Measurements from ENCODE around the gene GLMP.

DNA sequence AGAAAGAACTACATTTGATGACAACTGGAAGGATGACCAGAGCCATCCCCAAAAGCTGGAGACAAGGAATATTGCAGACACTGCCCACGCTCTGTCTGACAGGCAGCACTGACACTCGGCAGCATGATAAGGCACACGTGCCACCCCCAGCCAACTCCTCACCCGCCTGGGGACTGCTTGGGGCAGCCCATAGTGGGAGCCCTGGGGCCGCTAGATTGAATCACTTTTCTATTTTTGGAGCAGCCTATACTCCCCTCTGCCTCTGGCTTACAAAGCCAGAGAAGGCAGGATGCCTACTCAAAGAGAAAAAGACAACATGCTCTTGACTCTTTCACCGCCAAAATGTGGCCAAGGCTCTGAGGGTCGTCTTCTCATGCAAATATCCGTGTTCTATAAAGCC, 14.2 kb downstream of the GLMP start:
- TF ChIP-seq, protein P1, sequence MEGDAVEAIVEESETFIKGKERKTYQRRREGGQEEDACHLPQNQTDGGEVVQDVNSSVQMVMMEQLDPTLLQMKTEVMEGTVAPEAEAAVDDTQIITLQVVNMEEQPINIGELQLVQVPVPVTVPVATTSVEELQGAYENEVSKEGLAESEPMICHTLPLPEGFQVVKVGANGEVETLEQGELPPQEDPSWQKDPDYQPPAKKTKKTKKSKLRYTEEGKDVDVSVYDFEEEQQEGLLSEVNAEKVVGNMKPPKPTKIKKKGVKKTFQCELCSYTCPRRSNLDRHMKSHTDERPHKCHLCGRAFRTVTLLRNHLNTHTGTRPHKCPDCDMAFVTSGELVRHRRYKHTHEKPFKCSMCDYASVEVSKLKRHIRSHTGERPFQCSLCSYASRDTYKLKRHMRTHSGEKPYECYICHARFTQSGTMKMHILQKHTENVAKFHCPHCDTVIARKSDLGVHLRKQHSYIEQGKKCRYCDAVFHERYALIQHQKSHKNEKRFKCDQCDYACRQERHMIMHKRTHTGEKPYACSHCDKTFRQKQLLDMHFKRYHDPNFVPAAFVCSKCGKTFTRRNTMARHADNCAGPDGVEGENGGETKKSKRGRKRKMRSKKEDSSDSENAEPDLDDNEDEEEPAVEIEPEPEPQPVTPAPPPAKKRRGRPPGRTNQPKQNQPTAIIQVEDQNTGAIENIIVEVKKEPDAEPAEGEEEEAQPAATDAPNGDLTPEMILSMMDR (IDR thresholded peaks at IDR 0.05) = no peak
- TF ChIP-seq POLR2A (IDR thresholded peaks at IDR 0.05) = no peak
